ENCODE results near the gene GGT1.
"Not testable (repeated sequence)": the region's sequence is repeated elsewhere in the genome, so short reads cannot be mapped to it uniquely, and the experiment has no call there.

- not testable (repeated sequence) for TF ChIP-seq CTCF, POLR2A (IDR thresholded peaks at IDR 0.05)
These were observed 6.9 kb downstream of the GGT1 start for GRCh38 chr22:24609888-24610287.
